WERI-Rb-1 (cell line): Measurements from ENCODE around the gene CRIP3.

ENCODE experiments used
- DNase-seq: peaks from one replicate; pipeline ENCODE4 v3.0.0-alpha.2; 2020
- H3K27ac ChIP-seq: fragments of 250-450 bp; sonication (Bioruptor Pico); 2 replicates; pipeline ENCODE4 v1.5.1; 2020; ENCODE audit warnings: mild to moderate bottlenecking, moderate library complexity
- H3K27me3 ChIP-seq: fragments of 250-450 bp; sonication (Bioruptor Pico); 2 replicates; pipeline ENCODE4 v1.5.1; 2021; ENCODE audit warnings: mild to moderate bottlenecking, low read depth, moderate library complexity; ENCODE audit not compliant: insufficient read depth, severe bottlenecking
- H3K36me3 ChIP-seq: fragments of 250-450 bp; sonication (Bioruptor Pico); 2 replicates; pipeline ENCODE4 v1.5.1; 2020; ENCODE audit warnings: mild to moderate bottlenecking, moderate library complexity
- H3K4me3 ChIP-seq: 2 replicates; pipeline ENCODE4 v1.5.1; 2011; ENCODE audit warnings: low read depth, mild to moderate bottlenecking, control low read depth, low read length
- H3K9me3 ChIP-seq: fragments of 250-450 bp; sonication (Bioruptor Pico); 2 replicates; pipeline ENCODE4 v1.5.1; 2021; ENCODE audit warnings: mild to moderate bottlenecking, moderate library complexity; ENCODE audit not compliant: severe bottlenecking
- TF ChIP-seq, protein P1 (sequence below): IDR thresholded peaks from 2 replicates; pipeline ENCODE4 v1.5.1; 2011; ENCODE audit warnings: low read depth, mild to moderate bottlenecking, control low read depth, inconsistent platforms, low read length

Gene CRIP3

DNA sequence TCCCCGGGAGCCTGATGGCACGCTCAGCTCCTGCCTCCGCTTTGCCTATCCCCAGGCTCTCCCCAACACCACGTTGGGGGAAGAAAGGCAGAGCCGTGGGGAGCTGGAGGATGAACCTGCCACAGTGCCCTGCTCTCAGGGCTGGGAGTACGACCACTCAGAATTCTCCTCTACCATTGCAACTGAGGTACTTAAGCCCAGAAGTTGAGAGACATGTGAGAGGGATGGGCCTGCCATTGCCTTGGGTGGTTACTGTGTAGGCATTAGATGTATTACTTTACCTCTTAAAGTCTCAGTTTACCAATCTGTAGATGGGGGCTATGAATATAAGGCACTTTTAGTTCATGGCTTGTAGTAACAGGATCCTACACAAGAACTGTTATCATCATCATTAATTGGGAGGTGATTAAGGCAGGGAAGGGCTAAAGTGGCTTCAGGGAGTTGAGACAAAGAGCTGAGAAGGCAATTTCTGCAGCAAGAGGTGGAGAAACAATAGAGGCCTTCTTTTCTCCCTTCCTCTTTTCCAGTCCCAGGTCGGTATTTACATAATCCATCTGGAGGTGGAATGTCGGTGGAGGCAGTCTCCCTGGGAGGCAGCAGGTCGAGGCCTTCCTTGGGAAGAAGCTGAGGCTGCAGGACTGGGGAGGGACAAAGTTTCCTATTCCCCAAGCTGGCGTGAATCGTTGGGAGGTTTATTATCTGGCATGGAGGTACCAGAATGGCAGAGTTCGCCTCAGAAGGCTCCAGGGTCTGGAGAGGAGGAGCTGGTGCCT is 9.9 kb downstream of the CRIP3 start:
- no peaks in the 10 kb centered on the region for H3K27me3 ChIP-seq
- TF ChIP-seq, protein P1, sequence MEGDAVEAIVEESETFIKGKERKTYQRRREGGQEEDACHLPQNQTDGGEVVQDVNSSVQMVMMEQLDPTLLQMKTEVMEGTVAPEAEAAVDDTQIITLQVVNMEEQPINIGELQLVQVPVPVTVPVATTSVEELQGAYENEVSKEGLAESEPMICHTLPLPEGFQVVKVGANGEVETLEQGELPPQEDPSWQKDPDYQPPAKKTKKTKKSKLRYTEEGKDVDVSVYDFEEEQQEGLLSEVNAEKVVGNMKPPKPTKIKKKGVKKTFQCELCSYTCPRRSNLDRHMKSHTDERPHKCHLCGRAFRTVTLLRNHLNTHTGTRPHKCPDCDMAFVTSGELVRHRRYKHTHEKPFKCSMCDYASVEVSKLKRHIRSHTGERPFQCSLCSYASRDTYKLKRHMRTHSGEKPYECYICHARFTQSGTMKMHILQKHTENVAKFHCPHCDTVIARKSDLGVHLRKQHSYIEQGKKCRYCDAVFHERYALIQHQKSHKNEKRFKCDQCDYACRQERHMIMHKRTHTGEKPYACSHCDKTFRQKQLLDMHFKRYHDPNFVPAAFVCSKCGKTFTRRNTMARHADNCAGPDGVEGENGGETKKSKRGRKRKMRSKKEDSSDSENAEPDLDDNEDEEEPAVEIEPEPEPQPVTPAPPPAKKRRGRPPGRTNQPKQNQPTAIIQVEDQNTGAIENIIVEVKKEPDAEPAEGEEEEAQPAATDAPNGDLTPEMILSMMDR, result no peak
- H3K36me3 ChIP-seq, result no peaks in the 10 kb centered on the region
- no peak for DNase-seq
- H3K27ac ChIP-seq, result no peak overlapping the region
- no peak overlapping the region for H3K4me3 ChIP-seq
- H3K9me3 ChIP-seq, result no peaks in the 10 kb centered on the region

DNA sequence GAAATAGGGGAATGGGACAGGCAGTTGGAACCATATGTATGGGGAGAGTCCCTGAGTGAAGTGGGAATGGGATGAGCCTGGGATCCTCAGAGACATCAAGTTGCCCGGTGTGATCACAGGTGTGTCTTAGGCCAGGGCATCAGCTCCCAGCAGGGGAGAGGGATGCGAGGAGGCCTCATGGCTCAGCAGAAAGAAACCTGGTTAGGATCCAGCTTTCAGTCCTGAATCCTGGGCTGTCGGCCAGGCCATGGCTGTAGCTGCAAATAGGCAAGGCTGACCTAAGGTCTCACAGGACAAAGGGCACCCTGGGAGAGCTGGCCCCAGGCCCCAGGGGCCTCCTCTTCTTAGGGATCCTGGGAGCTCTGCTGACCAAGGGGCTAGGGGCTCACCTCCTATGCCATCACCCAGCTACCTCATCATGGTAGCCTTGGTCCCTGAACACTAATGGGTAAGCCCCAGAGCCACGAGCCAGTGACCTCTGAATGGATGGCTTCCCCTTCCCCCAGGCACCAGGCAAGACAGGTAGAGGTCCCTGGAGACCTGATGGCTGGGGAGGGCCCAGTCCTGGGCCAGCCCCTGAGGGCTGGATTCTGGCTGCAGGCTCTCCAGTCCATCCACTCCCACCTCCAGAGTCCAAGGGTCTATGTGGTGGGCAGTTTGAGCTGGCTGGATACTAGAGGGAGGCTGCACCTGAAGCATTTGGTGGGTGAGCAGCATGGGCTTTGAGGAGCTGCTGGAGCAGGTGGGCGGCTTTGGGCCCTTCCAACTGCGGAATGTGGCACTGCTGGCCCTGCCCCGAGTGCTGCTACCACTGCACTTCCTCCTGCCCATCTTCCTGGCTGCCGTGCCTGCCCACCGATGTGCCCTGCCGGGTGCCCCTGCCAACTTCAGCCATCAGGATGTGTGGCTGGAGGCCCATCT is 10.7 kb downstream of the CRIP3 start, which contains the start of gene SLC22A7:
Gene SLC22A7 (plus strand): TSS at position 617 of the 921 bp plus-strand sequence. CDS start 99 bp downstream, at position 716.
- no peak for DNase-seq
- Histone ChIP-seq H3K36me3 (no peaks in the 10 kb centered on the region), H3K4me3 (no peak within 1 kb of the TSS), H3K9me3 (no peaks in the 10 kb centered on the region), H3K27ac (no peak within 1 kb of the TSS; the same call in 1 of the 2 replicates), H3K27me3 (no peaks in the 10 kb centered on the region)
- TF ChIP-seq, protein P1, result no peak

DNA sequence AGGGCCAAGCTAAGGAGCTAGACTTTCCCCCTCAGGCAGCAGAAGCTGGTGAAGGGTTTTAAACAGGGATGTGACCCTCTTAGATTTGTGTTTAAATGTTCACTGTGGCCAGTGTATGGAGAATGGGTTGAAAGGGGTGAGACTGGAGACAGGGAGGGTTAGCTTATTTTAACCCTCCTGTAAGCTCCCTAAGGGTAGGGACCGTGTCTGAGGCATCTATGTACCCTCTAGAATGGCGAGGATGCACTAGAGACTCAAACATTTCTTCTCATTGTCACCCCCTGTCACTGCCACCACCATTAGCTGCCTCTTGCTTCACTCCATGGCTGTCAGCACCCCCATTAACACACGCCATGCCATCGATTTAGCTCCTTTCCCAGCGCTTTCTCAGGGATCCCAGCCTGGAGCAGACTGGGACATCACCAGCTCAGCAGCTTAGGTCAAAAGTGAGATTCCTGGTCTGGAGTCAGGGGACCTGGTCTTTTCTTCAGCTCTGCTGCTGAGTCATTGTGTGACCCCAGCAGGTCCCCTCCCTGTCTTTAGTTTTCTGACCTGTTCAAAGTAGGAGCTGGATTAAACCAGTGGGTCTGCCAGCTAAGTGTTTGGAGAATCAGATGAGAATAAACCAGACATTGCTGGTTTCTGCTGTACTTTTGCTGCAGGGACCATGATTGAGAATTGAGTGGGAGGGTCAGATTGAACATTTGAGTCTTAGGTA is 11.7 kb downstream of the CRIP3 start:
- TF ChIP-seq, protein P1, result no peak
- no peak for DNase-seq

DNA sequence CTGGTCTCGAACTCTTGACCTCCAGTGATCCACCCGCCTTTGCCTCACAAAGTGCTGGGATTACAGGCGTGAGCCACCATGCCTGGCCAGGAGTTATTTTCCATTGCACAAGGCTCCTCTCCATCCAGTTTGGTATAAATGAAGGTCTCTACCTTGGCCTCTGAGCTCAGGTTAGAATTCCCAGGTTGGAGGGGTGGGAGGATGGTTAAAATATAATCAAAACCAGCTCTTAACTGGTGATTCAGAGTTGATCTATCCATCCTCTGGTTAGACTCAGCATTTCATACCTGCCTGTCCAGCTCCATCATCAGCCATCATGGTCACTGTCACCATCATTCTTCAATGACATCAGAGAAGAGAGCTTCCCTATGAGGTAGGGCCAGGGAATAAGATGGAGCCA is 13.2 kb downstream of the CRIP3 start:
- no peak overlapping the region for H3K4me3 ChIP-seq
- H3K36me3 ChIP-seq, result no peaks in the 10 kb centered on the region
- DNase-seq, result no peak
- TF ChIP-seq, protein P1, result no peak
- H3K9me3 ChIP-seq, result no peaks in the 10 kb centered on the region
- no peak overlapping the region for H3K27ac ChIP-seq
- no peaks in the 10 kb centered on the region for H3K27me3 ChIP-seq

More for the DNA sequence above, 11.7 kb downstream of the CRIP3 start:
- Histone ChIP-seq H3K27me3 (no peaks in the 10 kb centered on the region), H3K36me3 (no peaks in the 10 kb centered on the region), H3K27ac (no peak overlapping the region; the same call in 1 of the 2 replicates), H3K4me3 (no peak overlapping the region), H3K9me3 (no peaks in the 10 kb centered on the region)

DNA sequence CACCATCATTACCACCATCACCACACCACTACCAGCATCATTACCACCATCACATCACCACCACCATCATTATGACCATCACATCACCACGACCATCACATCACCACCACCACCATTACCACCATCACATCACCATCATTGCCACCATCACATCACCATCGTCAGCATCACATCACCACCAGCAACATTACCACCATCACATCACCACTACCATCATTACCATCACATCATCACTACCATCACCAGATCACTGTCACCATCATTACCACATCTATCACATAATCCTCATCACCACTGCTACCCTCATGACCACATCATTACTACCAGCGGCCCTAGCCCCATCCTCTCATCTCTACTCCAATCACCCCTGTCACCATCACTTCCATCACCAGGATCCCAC is 14.1 kb downstream of the CRIP3 start:
- H3K9me3 ChIP-seq, result no peaks in the 10 kb centered on the region
- H3K27ac ChIP-seq, result no peak overlapping the region
- no peaks in the 10 kb centered on the region for H3K27me3 ChIP-seq
- no peak overlapping the region for H3K4me3 ChIP-seq
- TF ChIP-seq, protein P1, result no peak
- DNase-seq, result no peak
- H3K36me3 ChIP-seq, result no peaks in the 10 kb centered on the region
